SKM-1 treated with dmso at 0.1 percent for 144 hours (cell line): ENCODE data around the gene MCAM.

Source experiments
- DNase-seq: peaks from one replicate; lab custom pipeline; 2025; ENCODE audit not compliant: unreplicated experiment; lab: John Stamatoyannopoulos, UW

The MCAM gene

GRCh38 chr11:119309411-119309810 lies 7.5 kb downstream of the MCAM start:
- DNase-seq, result no peak

GRCh38 chr11:119307974-119308373 lies 9.0 kb downstream of the MCAM start:
- DNase-seq, result no peak

- no peak for DNase-seq
Observed at GRCh38 chr11:119307219-119307618, 9.7 kb downstream of the MCAM start.

GRCh38 chr11:119306373-119306890 lies 10.5 kb downstream of the MCAM start:
- DNase-seq, result no peak

DNA sequence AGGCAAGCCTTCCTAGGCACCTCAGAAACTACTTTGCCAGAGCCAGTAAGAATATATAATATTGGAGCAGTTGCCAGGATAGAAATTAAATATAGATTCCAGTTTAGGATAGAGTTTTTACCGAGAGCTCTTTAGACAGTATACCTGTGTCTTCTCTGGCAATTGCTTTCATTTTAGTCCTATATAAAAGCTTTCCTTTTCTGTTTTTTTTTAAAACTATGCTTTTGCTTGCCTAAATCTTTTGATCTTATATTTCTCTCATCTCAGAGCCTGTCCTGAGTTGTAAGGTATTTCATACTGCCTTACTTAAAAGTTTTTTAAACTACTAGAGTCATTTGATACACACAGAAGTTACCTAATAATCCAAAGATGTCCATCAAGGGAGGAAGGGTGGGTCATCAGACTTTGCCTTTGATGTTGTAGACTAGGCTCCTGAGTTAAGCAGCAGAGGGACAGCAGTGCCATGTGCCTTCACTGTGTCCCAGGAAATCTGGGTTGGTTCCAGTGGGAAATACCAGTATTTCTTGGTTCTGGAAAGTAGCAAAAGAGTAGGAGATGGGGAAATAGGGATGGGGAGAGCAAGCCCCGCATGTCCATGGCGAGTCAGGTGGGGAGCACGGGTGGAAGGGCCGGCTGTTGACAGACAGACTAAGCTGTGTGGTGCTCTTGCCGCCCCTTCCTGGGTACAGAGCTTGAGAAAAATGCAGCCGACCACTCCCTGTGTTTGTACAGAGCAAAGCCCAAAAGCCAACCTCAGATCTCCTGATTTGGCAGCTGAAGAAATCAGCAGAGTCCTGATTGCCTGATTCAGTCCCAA lies 11.2 kb downstream of the MCAM start:
- DNase-seq, result no peak

- no peak for DNase-seq
Observed at GRCh38 chr11:119303227-119303718, 13.7 kb downstream of the MCAM start.

DNA sequence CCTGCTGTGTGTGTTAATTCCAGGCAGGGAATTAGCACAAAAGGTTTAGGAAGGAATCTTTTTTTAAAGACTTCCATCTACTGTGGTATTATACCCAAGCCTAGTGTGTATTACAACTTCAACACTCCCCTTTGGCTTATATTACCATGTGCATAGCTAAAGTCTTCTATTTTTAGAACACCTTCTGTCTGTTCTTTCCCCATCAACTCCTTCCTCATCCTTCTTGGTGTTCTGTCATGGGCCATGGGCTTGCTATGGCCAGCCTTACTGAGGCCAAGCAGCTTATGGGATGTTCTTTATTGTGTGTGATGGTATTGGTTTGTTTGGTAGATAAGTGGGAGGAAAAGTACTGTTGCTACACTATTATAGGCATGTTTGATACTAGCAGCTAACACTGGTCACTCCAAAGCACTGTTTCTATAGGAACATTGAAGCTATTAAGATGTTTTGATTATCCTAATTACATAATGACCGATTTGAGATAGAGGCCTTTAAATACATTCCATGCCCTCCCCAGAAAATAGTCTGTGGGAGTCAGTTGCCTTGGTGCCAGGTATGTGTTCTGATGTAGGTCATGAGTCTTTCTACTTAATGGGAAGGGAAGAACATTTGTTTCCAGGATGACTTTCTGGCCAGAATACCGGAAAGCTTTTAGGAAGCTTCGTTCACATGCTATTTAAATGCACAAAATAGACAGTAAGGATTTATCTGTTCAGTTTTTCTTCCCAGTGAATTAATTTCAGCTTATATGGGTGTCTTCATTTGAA lies 16.5 kb downstream of the MCAM start:
- DNase-seq, result no peak

- DNase-seq, result no peak
Observed at GRCh38 chr11:119299416-119299815, 17.5 kb downstream of the MCAM start.

DNA sequence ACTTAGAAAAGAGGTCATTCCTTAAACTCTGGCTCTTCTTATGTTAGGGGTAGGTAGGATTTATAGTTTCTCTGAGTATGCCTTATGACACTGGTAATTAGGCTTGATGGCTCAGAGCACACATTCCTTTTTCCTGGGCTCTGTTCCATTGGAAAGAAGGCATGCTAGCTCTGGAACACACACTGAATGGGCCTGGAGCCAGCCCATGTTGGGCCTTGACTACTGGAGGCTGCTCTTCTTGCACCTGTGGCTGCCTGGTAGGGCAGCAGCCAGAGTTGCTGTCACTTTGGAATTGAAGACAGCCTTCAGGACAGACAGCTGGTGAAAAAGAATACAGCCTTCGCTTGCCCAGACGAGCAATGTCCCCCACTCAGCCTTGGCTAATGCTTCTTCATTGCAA lies 18.2 kb downstream of the MCAM start:
- DNase-seq, result no peak

- DNase-seq, result no peak
Observed at GRCh38 chr11:119297938-119298337, 19.0 kb downstream of the MCAM start.

DNA sequence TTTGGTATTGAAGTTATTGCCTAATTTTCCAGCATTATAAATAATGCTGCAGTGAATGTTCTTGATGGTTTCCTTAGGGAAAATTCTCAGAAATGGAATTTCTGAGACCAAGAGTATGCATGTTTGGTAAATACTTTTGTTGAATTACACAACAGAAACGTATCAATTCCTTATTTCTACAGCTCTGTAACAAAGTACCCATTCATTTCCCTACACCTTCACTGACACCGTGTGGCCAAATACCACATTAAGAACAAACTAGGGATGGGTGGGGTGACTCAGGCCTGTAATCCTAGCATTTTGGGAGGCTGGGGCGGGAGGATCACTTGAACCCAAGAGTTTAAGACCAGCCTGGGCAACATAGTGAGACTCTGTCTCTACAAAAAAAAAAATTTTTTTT lies 21.8 kb downstream of the MCAM start:
- no peak for DNase-seq

GRCh38 chr11:119293461-119293860 lies 23.5 kb downstream of the MCAM start:
- no peak for DNase-seq

GRCh38 chr11:119290894-119291497 lies 25.9 kb downstream of the MCAM start:
- DNase-seq, result no peak

- no peak for DNase-seq
Observed at GRCh38 chr11:119288219-119288618, 28.7 kb downstream of the MCAM start.

DNA sequence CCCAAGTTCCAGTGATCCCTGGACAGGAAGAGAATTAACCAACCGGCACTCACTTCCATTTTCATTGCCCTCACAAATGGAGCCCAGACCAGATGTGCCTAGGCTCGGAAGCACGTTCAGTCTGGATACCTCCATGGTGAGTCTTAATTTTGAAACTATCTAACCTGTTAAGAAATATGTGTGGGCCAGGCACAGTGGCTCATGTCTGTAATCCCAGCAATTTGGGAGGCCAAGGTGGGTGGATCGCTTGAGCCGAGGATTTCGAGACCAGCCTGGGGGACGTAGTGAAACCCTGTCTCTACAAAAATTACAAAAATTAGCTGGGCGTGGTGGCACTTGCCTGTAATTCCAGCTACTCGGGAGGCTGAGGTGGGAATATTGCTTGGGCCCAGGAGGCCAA lies 31.5 kb downstream of the MCAM start:
- DNase-seq, result no peak

GRCh38 chr11:119284344-119285157 lies 32.4 kb downstream of the MCAM start:
- peak; percentile 3 for DNase-seq

DNA sequence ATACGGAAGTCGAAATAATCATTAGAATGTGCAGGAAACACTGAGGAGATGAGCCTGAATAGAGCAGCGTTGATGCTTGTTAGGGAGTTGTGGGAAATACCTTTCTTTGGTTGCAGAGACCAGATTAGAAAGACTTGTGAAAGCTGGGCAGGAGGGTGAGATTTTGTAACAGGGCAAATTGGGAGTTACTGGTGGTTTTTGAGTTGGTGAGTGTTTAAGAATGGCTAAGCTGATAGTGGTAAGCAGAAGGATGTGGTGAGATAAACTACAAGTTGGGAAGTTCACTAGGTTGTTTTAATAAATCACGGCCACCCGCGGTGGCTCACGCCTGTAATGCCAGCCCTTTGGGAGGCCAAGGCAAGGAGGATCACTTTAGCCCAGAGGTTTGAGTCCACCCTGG lies 34.4 kb downstream of the MCAM start:
- DNase-seq, result peak; percentile 56

DNA sequence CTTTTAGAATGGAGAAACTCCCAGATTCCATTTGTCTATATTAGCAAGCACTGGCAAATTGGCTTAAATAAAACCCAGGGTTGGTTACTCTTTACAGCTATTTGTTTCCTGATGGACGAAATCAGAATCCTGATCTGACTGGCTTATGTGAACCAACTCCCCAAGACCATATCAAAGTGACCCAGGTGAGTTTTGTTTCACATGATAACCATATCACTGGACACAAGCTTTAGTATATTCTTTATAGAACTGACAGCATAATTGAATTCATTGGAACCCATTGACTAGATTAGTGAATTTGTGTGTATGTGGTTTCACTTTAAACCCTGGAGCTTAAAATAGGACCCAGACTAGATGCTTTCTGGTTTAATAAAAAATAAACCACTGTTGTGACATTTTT lies 39.3 kb downstream of the MCAM start:
- no peak for DNase-seq

- no peak for DNase-seq
Observed at GRCh38 chr11:119273721-119274120, 43.2 kb downstream of the MCAM start.

DNA sequence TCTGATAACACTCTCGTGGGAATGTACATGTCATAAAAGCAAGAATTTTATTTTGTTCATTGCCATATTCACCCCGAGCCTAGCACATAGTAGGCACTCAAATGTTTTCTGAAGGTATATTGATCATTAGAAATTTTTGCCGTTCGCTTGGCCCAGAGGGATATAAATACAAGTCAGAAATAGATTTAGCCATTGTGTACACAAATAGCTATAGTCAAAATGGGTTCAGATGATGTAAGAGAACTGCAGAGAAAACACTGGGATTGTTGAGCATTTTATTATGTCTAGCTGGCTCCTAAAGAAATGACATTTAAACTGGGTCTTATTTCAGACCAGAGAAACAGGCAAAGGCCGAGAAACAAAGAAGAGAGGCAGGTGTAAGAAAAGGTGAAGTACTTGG lies 49.3 kb downstream of the MCAM start:
- no peak for DNase-seq
